HEK293 (cell line): ENCODE measurements around the gene TMEFF1.

ENCODE experiments used
- CTCF ChIA-PET: fragments of 350-600 bp; formaldehyde crosslinking; extraction: SDS; loops from one replicate; lab custom pipeline; 2021; ENCODE audit warnings: antibody characterized with exemption; lab: Yijun Ruan, JAX
- POLR2A ChIA-PET: fragments of 300-600 bp; formaldehyde crosslinking; extraction: SDS; loops from one replicate; lab custom pipeline; 2020; ENCODE audit warnings: antibody characterized with exemption, inconsistent platforms; lab: Yijun Ruan, JAX
- H3K27ac ChIP-seq: fragments of 200-500 bp; sonication (Bioruptor generic); 2 replicates; pipeline ENCODE4 v1.5.1; 2014; ENCODE audit warnings: low read depth, low read length, control low read depth, inconsistent platforms; ENCODE audit errors: extremely low read depth
- H3K36me3 ChIP-seq, 2 experiments: fragments of 200-500 bp in 1 of 2; sonication (Bioruptor generic) in 1 of 2; 1 replicate in 1 of 2; 2 replicates in 1 of 2; pipeline ENCODE4 v1.5.1; 2014 to 2017; ENCODE audit warnings: inconsistent platforms in 2 of 2, low read length in 2 of 2; ENCODE audit not compliant: control insufficient read depth in 2 of 2, insufficient read depth in 1 of 2
- H3K4me1 ChIP-seq: fragments of 200-500 bp; sonication (Bioruptor generic); 2 replicates; pipeline ENCODE4 v1.5.1; 2014; ENCODE audit warnings: mild to moderate bottlenecking, low read length, inconsistent platforms; ENCODE audit not compliant: control insufficient read depth, insufficient read depth
- H3K4me3 ChIP-seq: 2 replicates; pipeline ENCODE4 v1.5.1; 2011; ENCODE audit warnings: low read depth, mild to moderate bottlenecking, control low read depth, low read length, moderate library complexity
- H3K9me3 ChIP-seq: fragments of 200-500 bp; sonication (Bioruptor generic); 2 replicates; pipeline ENCODE4 v1.5.1; 2014; ENCODE audit warnings: low read depth, low read length, inconsistent platforms; ENCODE audit not compliant: control insufficient read depth, insufficient read depth
- IKZF3 ChIP-seq: fragments of 450-650 bp; IDR thresholded peaks from 2 replicates; pipeline ENCODE4 v1.5.0; 2018; ENCODE audit warnings: missing biosample characterization, mild to moderate bottlenecking, missing genetic modification characterization, moderate library complexity
- PRDM1 ChIP-seq: fragments of 450-650 bp; formaldehyde crosslinking; IDR thresholded peaks from 2 replicates; pipeline ENCODE4; 2016; ENCODE audit warnings: missing biosample characterization, missing genetic modification characterization
- SP3 ChIP-seq: fragments of 450-650 bp; formaldehyde crosslinking; IDR thresholded peaks from 2 replicates; pipeline ENCODE4 v1.5.1; 2016; ENCODE audit warnings: missing biosample characterization, missing genetic modification characterization
- SP7 ChIP-seq: fragments of 450-650 bp; formaldehyde crosslinking; IDR thresholded peaks from 2 replicates; pipeline ENCODE4 v1.5.1; 2016; ENCODE audit warnings: missing biosample characterization, missing genetic modification characterization
- ZNF169 ChIP-seq: fragments of 450-650 bp; formaldehyde crosslinking; IDR thresholded peaks from 2 replicates; pipeline ENCODE4 v1.5.1; 2016; ENCODE audit warnings: missing biosample characterization, missing genetic modification characterization
- ZNF248 ChIP-seq: fragments of 450-650 bp; formaldehyde crosslinking; IDR thresholded peaks from 2 replicates; pipeline ENCODE4 v1.5.1; 2017; ENCODE audit warnings: missing biosample characterization, missing genetic modification characterization
- ZNF335 ChIP-seq: fragments of 450-650 bp; formaldehyde crosslinking; conservative IDR thresholded peaks from 2 replicates; pipeline ENCODE4 v1.5.1; 2016; ENCODE audit warnings: missing biosample characterization, missing genetic modification characterization
- ZNF354C ChIP-seq: fragments of 450-650 bp; formaldehyde crosslinking; IDR thresholded peaks from 2 replicates; pipeline ENCODE4 v1.5.1; 2016; ENCODE audit warnings: missing biosample characterization, missing genetic modification characterization, low read depth, borderline replicate concordance
- ZNF510 ChIP-seq: fragments of 450-650 bp; formaldehyde crosslinking; IDR thresholded peaks from 2 replicates; pipeline ENCODE4 v1.5.1; 2018; ENCODE audit warnings: mild to moderate bottlenecking, missing genetic modification characterization, missing biosample characterization; ENCODE audit not compliant: insufficient replicate concordance
- ZNF529 ChIP-seq: fragments of 450-650 bp; formaldehyde crosslinking; IDR thresholded peaks from 2 replicates; pipeline ENCODE4 v1.5.1; 2017; ENCODE audit warnings: missing genetic modification characterization, missing biosample characterization; ENCODE audit not compliant: insufficient replicate concordance
- ZNF549 ChIP-seq: fragments of 450-650 bp; IDR thresholded peaks from 2 replicates; pipeline ENCODE4 v1.5.1; 2018; ENCODE audit warnings: missing biosample characterization, missing genetic modification characterization, mild to moderate bottlenecking, inconsistent platforms, moderate library complexity
- ZNF626 ChIP-seq: fragments of 450-650 bp; sonication (Bioruptor Pico); formaldehyde crosslinking; IDR thresholded peaks from 2 replicates; pipeline ENCODE4 v1.5.1; 2018; ENCODE audit warnings: missing biosample characterization, missing genetic modification characterization, inconsistent platforms
- ZNF654 ChIP-seq: fragments of 450-650 bp; formaldehyde crosslinking; IDR thresholded peaks from 2 replicates; pipeline ENCODE4 v1.5.1; 2016; ENCODE audit warnings: low read depth, missing biosample characterization, missing genetic modification characterization
- ZNF707 ChIP-seq: fragments of 450-650 bp; formaldehyde crosslinking; IDR thresholded peaks from 2 replicates; pipeline ENCODE4 v1.5.1; 2016; ENCODE audit warnings: missing biosample characterization, missing genetic modification characterization
- ZNF843 ChIP-seq: fragments of 450-650 bp; formaldehyde crosslinking; IDR thresholded peaks from 2 replicates; pipeline ENCODE4 v1.5.1; 2016; ENCODE audit warnings: missing biosample characterization, missing genetic modification characterization
- ZSCAN16 ChIP-seq: fragments of 450-650 bp; formaldehyde crosslinking; IDR thresholded peaks from 2 replicates; pipeline ENCODE4 v1.5.1; 2016; ENCODE audit warnings: missing biosample characterization, missing genetic modification characterization
- TF ChIP-seq, protein P1 (sequence below): fragments of 450-650 bp; formaldehyde crosslinking; IDR thresholded peaks from 2 replicates; pipeline ENCODE4 v1.5.1; 2016; ENCODE audit warnings: missing biosample characterization, missing genetic modification characterization
- TF ChIP-seq, protein P2 (sequence below): fragments of 450-650 bp; formaldehyde crosslinking; IDR thresholded peaks from 2 replicates; pipeline ENCODE4 v1.5.1; 2016; ENCODE audit warnings: missing biosample characterization, missing genetic modification characterization, low read depth
- TF ChIP-seq, protein P3 (sequence below): fragments of 450-650 bp; formaldehyde crosslinking; IDR thresholded peaks from 2 replicates; pipeline ENCODE4 v1.5.1; 2016; ENCODE audit warnings: missing biosample characterization, missing genetic modification characterization

The TMEFF1 gene

DNA sequence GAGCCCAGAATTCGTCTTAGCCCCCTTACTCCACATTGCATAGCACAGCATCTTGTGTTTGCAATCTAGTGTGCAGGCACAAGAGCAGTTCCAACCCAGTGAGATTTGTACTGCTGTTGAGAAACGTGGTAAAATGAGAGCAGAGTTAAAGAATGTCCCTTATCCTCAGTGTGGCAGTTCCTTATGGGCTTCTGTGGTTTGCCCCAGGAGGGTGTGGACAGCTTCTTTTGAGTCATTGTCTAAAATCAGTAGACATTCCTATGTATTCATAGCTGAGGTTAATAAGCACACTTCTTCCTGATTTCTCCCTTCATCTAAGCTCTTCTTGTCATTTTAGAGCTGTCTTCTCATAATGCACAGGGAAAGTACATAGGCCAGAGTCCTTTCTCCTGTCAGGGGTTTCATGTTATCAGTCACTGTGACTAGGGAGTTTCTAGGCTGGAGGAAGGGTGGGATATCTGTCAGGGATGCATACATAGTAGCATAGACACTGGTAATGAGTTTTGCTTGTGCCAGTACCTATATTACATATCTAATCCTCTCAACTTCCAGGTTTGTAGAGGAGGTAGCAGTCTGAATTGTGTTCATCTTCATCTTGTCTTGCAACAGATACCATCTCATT lies 102.9 kb downstream of the TMEFF1 start:
- no peak overlapping the region for H3K27ac ChIP-seq
- no peaks in the 10 kb centered on the region for H3K4me1 ChIP-seq
- POLR2A ChIA-PET = no interaction called here
- peaks cover 0 to 17% of the 10 kb centered on the region in 2 experiments; a peak in 1 of 3 replicates for H3K36me3 ChIP-seq
- no peak overlapping the region for H3K4me3 ChIP-seq
- TF ChIP-seq ZNF654 = no peak
- TF ChIP-seq PRDM1 = no peak
- TF ChIP-seq ZNF707 (tag by site-specific recombination) = no peak
- TF ChIP-seq, protein P1, sequence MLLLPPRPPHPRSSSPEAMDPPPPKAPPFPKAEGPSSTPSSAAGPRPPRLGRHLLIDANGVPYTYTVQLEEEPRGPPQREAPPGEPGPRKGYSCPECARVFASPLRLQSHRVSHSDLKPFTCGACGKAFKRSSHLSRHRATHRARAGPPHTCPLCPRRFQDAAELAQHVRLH (tag by site-specific recombination) = no peak
- no peak for TF ChIP-seq ZNF626 (tag by site-specific recombination)
- TF ChIP-seq, protein P2, sequence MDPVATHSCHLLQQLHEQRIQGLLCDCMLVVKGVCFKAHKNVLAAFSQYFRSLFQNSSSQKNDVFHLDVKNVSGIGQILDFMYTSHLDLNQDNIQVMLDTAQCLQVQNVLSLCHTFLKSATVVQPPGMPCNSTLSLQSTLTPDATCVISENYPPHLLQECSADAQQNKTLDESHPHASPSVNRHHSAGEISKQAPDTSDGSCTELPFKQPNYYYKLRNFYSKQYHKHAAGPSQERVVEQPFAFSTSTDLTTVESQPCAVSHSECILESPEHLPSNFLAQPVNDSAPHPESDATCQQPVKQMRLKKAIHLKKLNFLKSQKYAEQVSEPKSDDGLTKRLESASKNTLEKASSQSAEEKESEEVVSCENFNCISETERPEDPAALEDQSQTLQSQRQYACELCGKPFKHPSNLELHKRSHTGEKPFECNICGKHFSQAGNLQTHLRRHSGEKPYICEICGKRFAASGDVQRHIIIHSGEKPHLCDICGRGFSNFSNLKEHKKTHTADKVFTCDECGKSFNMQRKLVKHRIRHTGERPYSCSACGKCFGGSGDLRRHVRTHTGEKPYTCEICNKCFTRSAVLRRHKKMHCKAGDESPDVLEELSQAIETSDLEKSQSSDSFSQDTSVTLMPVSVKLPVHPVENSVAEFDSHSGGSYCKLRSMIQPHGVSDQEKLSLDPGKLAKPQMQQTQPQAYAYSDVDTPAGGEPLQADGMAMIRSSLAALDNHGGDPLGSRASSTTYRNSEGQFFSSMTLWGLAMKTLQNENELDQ (tag by site-specific recombination) = no peak
- TF ChIP-seq ZNF843 (tag by site-specific recombination) = no peak
- H3K9me3 ChIP-seq = no peaks in the 10 kb centered on the region
- CTCF ChIA-PET = interaction anchor here (0.5 to 0.8 kb wide), 3 partner anchors 709 to 810 kb away, joined by 3 read pairs; no protein-coding TSS in a partner anchor

DNA sequence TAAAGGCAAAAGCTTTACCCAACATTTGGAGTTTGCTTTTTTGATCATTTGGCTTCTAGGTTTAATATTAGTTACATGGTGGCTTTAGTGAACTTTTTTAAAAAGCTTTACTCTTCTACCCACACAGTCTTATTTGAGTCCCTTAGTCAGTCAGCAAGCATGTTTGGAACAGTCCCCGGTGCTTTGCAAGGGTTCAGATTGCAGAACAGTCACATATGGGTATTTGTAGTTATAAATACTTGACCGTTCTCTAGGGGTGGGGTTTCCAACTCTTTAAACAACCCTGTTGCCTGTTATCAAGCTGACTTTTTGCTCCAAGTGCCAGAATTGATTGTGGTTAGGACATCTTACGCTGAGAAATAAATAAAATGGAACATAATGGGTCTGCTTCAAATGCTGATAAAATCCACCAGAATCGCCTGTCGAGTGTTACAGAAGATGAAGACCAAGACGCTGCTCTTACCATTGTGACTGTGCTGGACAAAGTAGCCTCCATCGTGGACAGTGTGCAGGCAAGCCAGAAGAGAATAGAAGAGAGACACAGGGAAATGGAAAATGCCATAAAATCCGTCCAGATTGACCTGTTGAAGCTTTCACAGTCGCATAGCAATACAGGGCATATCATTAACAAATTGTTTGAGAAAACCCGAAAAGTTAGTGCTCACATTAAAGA lies 105.0 kb downstream of the TMEFF1 start, which contains the start of gene CAVIN4:
CAVIN4 (plus strand) TSS at position 304 of the 673 bp plus-strand sequence; CDS start at position 369, 65 bp downstream.
- POLR2A ChIA-PET = no interaction called here
- no peak within 1 kb of the TSS for H3K27ac ChIP-seq
- no peak within 1 kb of the TSS for H3K4me3 ChIP-seq
- CTCF ChIA-PET = interaction anchor here (0.5 to 1.7 kb wide), 7 partner anchors 8 to 1707 kb away, joined by 3 to 5 read pairs (median 3); no protein-coding TSS in a partner anchor
- peaks cover 0 to 19% of the 10 kb centered on the region in 2 experiments; a peak in 1 of 3 replicates for H3K36me3 ChIP-seq
- H3K4me1 ChIP-seq = no peaks in the 10 kb centered on the region
- no peaks in the 10 kb centered on the region for H3K9me3 ChIP-seq
- TF ChIP-seq ZNF529 (no peak), SP7 (tag by site-specific recombination) (no peak), IKZF3 (tag by site-specific recombination) (no peak), ZNF248 (tag by site-specific recombination) (no peak), ZNF549 (tag by site-specific recombination) (no peak), ZNF335 (no peak), ZSCAN16 (tag by site-specific recombination) (no peak), PRDM1 (no peak), ZNF510 (tag by site-specific recombination) (no peak)
- TF ChIP-seq, all 188 proteins: peak for 0

DNA sequence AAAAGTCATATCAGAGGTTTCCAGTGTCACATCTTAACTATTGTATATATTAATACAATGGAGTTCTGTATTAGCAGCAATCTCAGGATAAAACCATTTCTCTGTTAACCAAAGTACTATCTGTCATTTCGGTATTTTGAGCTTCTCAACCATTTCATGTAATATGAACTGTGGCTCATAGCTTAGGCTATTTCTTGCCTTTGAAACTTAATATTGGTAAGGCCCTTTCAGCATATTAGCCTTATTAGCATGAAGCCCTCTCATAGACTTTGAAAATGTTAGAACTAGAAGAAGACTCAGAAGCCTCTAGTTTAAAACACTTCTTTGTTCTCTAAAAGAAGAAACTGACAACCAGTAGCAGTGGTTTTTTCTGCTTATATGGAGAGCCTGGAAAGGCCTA lies 105.7 kb downstream of the TMEFF1 start:
- Histone ChIP-seq H3K4me1 (no peaks in the 10 kb centered on the region), H3K4me3 (no peak overlapping the region), H3K9me3 (no peaks in the 10 kb centered on the region), H3K27ac (no peak overlapping the region), H3K36me3 (peaks cover 0 to 19% of the 10 kb centered on the region in 2 experiments; a peak in 1 of 3 replicates)
- ChIA-PET CTCF (interaction anchor here (1.0 to 1.7 kb wide), 3 partner anchors 16 to 75 kb away, joined by 3 to 5 read pairs (median 4); no protein-coding TSS in a partner anchor), POLR2A (no interaction called here)
- TF ChIP-seq ZNF169 (tag by site-specific recombination) = no peak
- TF ChIP-seq SP3 (tag by site-specific recombination) = no peak
- TF ChIP-seq, protein P3, sequence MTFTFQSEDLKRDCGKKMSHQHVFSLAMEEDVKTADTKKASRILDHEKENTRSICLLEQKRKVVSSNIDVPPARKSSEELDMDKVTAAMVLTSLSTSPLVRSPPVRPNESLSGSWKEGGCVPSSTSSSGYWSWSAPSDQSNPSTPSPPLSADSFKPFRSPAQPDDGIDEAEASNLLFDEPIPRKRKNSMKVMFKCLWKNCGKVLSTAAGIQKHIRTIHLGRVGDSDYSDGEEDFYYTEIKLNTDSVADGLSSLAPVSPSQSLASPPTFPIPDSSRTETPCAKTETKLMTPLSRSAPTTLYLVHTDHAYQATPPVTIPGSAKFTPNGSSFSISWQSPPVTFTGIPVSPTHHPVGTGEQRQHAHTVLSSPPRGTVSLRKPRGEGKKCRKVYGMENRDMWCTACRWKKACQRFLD (tag by site-specific recombination) = no peak
- no peak for TF ChIP-seq ZNF354C (tag by site-specific recombination)
